ENCODE data around the gene DVL2. TPM values are rescaled to one million over a fixed set of nuclear protein-coding genes. Genes with fewer than 3 reads are reported as not detected.
A peak's percentile ranks its signal among the peaks of the same experiment; 100 is the strongest.

The DVL2 gene
- total RNA-seq, 1 experiment from 2014 or later, result 67.3 TPM

GRCh38 chr17:7239091-7240027 lies 5.0 kb upstream of the DVL2 start, which contains the start of gene PHF23 (continued):
- TF ChIP-seq, protein P1, sequence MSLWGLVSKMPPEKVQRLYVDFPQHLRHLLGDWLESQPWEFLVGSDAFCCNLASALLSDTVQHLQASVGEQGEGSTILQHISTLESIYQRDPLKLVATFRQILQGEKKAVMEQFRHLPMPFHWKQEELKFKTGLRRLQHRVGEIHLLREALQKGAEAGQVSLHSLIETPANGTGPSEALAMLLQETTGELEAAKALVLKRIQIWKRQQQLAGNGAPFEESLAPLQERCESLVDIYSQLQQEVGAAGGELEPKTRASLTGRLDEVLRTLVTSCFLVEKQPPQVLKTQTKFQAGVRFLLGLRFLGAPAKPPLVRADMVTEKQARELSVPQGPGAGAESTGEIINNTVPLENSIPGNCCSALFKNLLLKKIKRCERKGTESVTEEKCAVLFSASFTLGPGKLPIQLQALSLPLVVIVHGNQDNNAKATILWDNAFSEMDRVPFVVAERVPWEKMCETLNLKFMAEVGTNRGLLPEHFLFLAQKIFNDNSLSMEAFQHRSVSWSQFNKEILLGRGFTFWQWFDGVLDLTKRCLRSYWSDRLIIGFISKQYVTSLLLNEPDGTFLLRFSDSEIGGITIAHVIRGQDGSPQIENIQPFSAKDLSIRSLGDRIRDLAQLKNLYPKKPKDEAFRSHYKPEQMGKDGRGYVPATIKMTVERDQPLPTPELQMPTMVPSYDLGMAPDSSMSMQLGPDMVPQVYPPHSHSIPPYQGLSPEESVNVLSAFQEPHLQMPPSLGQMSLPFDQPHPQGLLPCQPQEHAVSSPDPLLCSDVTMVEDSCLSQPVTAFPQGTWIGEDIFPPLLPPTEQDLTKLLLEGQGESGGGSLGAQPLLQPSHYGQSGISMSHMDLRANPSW (CRISPR knock-in tag; conservative IDR thresholded peaks at IDR 0.05; ENCODE audit: low read depth), result no peak
- TF ChIP-seq FOXP1 (CRISPR knock-in tag; IDR thresholded peaks at IDR 0.05; ENCODE audit: borderline replicate concordance) (no peak), NFATC4 (CRISPR knock-in tag; IDR thresholded peaks at IDR 0.05) (no peak), CTCF (IDR thresholded peaks at IDR 0.05) (no peak), ZNF219 (CRISPR knock-in tag; IDR thresholded peaks at IDR 0.05; ENCODE audit: borderline replicate concordance) (no peak), NFYB (CRISPR knock-in tag; conservative IDR thresholded peaks at IDR 0.05; ENCODE audit: low read depth) (no peak), ARID4B (CRISPR knock-in tag; IDR thresholded peaks at IDR 0.05; ENCODE audit: borderline replicate concordance) (peak; percentile 23; the same call in 1 of the 2 replicates), TCF7 (CRISPR knock-in tag; IDR thresholded peaks at IDR 0.05; ENCODE audit: low read depth) (no peak), IRF2 (CRISPR knock-in tag; IDR thresholded peaks at IDR 0.05; ENCODE audit: borderline replicate concordance, low read depth) (no peak), ERG (CRISPR knock-in tag; IDR thresholded peaks at IDR 0.05) (no peak), ZNF121 (CRISPR knock-in tag; IDR thresholded peaks at IDR 0.05) (no peak), ZNF263 (CRISPR knock-in tag; IDR thresholded peaks at IDR 0.05; ENCODE audit: low read depth) (peak; percentile 100)
- TF ChIP-seq, protein P2, sequence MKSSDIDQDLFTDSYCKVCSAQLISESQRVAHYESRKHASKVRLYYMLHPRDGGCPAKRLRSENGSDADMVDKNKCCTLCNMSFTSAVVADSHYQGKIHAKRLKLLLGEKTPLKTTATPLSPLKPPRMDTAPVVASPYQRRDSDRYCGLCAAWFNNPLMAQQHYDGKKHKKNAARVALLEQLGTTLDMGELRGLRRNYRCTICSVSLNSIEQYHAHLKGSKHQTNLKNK (CRISPR knock-in tag; IDR thresholded peaks at IDR 0.05), result no peak
- TF ChIP-seq, protein P3, sequence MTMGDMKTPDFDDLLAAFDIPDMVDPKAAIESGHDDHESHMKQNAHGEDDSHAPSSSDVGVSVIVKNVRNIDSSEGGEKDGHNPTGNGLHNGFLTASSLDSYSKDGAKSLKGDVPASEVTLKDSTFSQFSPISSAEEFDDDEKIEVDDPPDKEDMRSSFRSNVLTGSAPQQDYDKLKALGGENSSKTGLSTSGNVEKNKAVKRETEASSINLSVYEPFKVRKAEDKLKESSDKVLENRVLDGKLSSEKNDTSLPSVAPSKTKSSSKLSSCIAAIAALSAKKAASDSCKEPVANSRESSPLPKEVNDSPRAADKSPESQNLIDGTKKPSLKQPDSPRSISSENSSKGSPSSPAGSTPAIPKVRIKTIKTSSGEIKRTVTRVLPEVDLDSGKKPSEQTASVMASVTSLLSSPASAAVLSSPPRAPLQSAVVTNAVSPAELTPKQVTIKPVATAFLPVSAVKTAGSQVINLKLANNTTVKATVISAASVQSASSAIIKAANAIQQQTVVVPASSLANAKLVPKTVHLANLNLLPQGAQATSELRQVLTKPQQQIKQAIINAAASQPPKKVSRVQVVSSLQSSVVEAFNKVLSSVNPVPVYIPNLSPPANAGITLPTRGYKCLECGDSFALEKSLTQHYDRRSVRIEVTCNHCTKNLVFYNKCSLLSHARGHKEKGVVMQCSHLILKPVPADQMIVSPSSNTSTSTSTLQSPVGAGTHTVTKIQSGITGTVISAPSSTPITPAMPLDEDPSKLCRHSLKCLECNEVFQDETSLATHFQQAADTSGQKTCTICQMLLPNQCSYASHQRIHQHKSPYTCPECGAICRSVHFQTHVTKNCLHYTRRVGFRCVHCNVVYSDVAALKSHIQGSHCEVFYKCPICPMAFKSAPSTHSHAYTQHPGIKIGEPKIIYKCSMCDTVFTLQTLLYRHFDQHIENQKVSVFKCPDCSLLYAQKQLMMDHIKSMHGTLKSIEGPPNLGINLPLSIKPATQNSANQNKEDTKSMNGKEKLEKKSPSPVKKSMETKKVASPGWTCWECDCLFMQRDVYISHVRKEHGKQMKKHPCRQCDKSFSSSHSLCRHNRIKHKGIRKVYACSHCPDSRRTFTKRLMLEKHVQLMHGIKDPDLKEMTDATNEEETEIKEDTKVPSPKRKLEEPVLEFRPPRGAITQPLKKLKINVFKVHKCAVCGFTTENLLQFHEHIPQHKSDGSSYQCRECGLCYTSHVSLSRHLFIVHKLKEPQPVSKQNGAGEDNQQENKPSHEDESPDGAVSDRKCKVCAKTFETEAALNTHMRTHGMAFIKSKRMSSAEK (CRISPR knock-in tag; IDR thresholded peaks at IDR 0.05; ENCODE audit: borderline replicate concordance), result no peak
- TF ChIP-seq, protein P4, sequence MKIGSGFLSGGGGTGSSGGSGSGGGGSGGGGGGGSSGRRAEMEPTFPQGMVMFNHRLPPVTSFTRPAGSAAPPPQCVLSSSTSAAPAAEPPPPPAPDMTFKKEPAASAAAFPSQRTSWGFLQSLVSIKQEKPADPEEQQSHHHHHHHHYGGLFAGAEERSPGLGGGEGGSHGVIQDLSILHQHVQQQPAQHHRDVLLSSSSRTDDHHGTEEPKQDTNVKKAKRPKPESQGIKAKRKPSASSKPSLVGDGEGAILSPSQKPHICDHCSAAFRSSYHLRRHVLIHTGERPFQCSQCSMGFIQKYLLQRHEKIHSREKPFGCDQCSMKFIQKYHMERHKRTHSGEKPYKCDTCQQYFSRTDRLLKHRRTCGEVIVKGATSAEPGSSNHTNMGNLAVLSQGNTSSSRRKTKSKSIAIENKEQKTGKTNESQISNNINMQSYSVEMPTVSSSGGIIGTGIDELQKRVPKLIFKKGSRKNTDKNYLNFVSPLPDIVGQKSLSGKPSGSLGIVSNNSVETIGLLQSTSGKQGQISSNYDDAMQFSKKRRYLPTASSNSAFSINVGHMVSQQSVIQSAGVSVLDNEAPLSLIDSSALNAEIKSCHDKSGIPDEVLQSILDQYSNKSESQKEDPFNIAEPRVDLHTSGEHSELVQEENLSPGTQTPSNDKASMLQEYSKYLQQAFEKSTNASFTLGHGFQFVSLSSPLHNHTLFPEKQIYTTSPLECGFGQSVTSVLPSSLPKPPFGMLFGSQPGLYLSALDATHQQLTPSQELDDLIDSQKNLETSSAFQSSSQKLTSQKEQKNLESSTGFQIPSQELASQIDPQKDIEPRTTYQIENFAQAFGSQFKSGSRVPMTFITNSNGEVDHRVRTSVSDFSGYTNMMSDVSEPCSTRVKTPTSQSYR (CRISPR knock-in tag; IDR thresholded peaks at IDR 0.05), result peak; percentile 77; the same call in 1 of the 2 replicates
- TF ChIP-seq, protein P5, sequence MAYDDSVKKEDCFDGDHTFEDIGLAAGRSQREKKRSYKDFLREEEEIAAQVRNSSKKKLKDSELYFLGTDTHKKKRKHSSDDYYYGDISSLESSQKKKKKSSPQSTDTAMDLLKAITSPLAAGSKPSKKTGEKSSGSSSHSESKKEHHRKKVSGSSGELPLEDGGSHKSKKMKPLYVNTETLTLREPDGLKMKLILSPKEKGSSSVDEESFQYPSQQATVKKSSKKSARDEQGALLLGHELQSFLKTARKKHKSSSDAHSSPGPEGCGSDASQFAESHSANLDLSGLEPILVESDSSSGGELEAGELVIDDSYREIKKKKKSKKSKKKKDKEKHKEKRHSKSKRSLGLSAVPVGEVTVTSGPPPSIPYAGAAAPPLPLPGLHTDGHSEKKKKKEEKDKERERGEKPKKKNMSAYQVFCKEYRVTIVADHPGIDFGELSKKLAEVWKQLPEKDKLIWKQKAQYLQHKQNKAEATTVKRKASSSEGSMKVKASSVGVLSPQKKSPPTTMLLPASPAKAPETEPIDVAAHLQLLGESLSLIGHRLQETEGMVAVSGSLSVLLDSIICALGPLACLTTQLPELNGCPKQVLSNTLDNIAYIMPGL (CRISPR knock-in tag; IDR thresholded peaks at IDR 0.05), result peak; percentile 42; the same call in 1 of the 2 replicates
